Endothelial cell of umbilical vein (primary cell): ENCODE results near the gene LY6G6C.

Source experiments
- CTCF ChIP-seq, 2 donors: IDR thresholded peaks; 1 replicate in 1 of 2; 2 replicates in 1 of 2; pipeline ENCODE4 v1.5.1; 2011; ENCODE audit warnings: low read length in 2 of 2, mild to moderate bottlenecking in 2 of 2, moderate library complexity in 2 of 2, control low read depth in 1 of 2, inconsistent platforms in 1 of 2, low read depth in 1 of 2; ENCODE audit not compliant: insufficient read depth in 1 of 2; ENCODE audit errors: extremely low read depth in 1 of 2
- EZH2 ChIP-seq: IDR thresholded peaks from 2 replicates; pipeline ENCODE4 v1.6.1; 2012; ENCODE audit warnings: borderline replicate concordance, low read depth, mild to moderate bottlenecking, moderate library complexity, low read length, inconsistent platforms; ENCODE audit not compliant: severe bottlenecking
- FOS ChIP-seq: IDR thresholded peaks from 2 replicates; pipeline ENCODE4 v1.6.1; 2011; ENCODE audit warnings: mild to moderate bottlenecking, low read length, moderate library complexity, borderline replicate concordance; ENCODE audit not compliant: insufficient read depth
- GATA2 ChIP-seq: IDR thresholded peaks from 2 replicates; pipeline ENCODE4 v1.7.0; 2011; ENCODE audit warnings: low read depth, mild to moderate bottlenecking, moderate library complexity, mixed read lengths, low read length; ENCODE audit not compliant: insufficient read length, insufficient read depth
- JUN ChIP-seq: IDR thresholded peaks from 2 replicates; pipeline ENCODE4 v1.6.1; 2011; ENCODE audit warnings: borderline replicate concordance, low read depth; ENCODE audit not compliant: insufficient read length, insufficient read depth
- MAX ChIP-seq: IDR thresholded peaks from 2 replicates; pipeline ENCODE4 v1.6.1; 2011; ENCODE audit not compliant: insufficient read depth, insufficient read length
- MYC ChIP-seq: IDR thresholded peaks from one replicate; pipeline ENCODE4 v1.6.1; 2011; ENCODE audit warnings: mild to moderate bottlenecking, low read depth, low read length
- POLR2A ChIP-seq: IDR thresholded peaks from 2 replicates; pipeline ENCODE4 v1.6.1; 2012; ENCODE audit warnings: low read depth, mild to moderate bottlenecking, control low read depth, low read length

- TF ChIP-seq GATA2 = no peak
- no peak for TF ChIP-seq CTCF (IDR thresholded peaks at IDR 0.05; ENCODE audit: extremely low read depth in 1 of 2, insufficient read depth in 1 of 2, low read depth in 1 of 2, low read length in 2 of 2)
- no peak for TF ChIP-seq EZH2
- no peak for TF ChIP-seq JUN
- TF ChIP-seq MAX = no peak
- no peak for TF ChIP-seq POLR2A
- no peak for TF ChIP-seq FOS
- TF ChIP-seq MYC = no peak
These were observed 36.7 kb upstream of the LY6G6C start for GRCh38 chr6:31758281-31758680.
